H1 (cell line): Measurements from ENCODE around the gene JDP2. TPM values are rescaled to one million over a fixed set of nuclear protein-coding genes. Genes with fewer than 3 reads are reported as not detected.

Experiments used
- CTCF ChIA-PET: fragments of 300-600 bp; sonication (Branson Sonifier 250); formaldehyde crosslinking; loops from one replicate; lab custom pipeline; 2021; ENCODE audit not compliant: partially characterized antibody; lab: Charles Lee
- POLR2A ChIA-PET: fragments of 300-600 bp; sonication (Branson Sonifier 250); formaldehyde crosslinking; loops from one replicate; lab custom pipeline; 2021; ENCODE audit warnings: inconsistent platforms; ENCODE audit not compliant: partially characterized antibody; lab: Charles Lee
- DNase-seq, 2 experiments: peaks; one replicate each; pipeline versions ENCODE4 v3.0.0 to v3.0.0-alpha.2; 2010 to 2022; ENCODE audit warnings: low spot score in 2 of 2, low read depth in 1 of 2, mixed read lengths in 1 of 2
- FAIRE-seq: peaks from 2 replicates; lab custom pipeline; 2011; peaks lifted over from hg19 to GRCh38; lab: Jason Lieb, UNC
- H2AFZ ChIP-seq: 2 replicates; pipeline ENCODE4 v1.8.1; 2012; ENCODE audit warnings: low read length, inconsistent platforms
- H2AK5ac ChIP-seq: 2 replicates; pipeline ENCODE4 v1.6.1; 2013; ENCODE audit warnings: low read depth, low read length
- H2BK120ac ChIP-seq: replicated peaks from 2 replicates; pipeline ENCODE3; 2013; ENCODE audit warnings: low read depth, low read length, inconsistent platforms
- H2BK12ac ChIP-seq: 2 replicates; pipeline ENCODE4 v1.6.1; 2013; ENCODE audit warnings: low read depth, low read length
- H2BK15ac ChIP-seq: 2 replicates; pipeline ENCODE4 v1.6.1; 2013; ENCODE audit warnings: low read length
- H2BK20ac ChIP-seq: 2 replicates; pipeline ENCODE4 v1.6.1; 2013; ENCODE audit warnings: low read length
- H2BK5ac ChIP-seq: 2 replicates; pipeline ENCODE4 v1.6.1; 2013; ENCODE audit warnings: low read depth, low read length
- H3K14ac ChIP-seq: 2 replicates; pipeline ENCODE4 v1.6.1; 2013; ENCODE audit warnings: inconsistent platforms; ENCODE audit not compliant: insufficient read length
- H3K18ac ChIP-seq: 2 replicates; pipeline ENCODE4 v1.6.1; 2013; ENCODE audit warnings: low read length; ENCODE audit errors: extremely low read depth
- H3K23ac ChIP-seq: 2 replicates; pipeline ENCODE4 v1.6.1; 2013; ENCODE audit warnings: inconsistent platforms; ENCODE audit not compliant: insufficient read length
- H3K23me2 ChIP-seq: 2 replicates; pipeline ENCODE4 v1.6.1; 2013; ENCODE audit warnings: low read depth, low read length
- H3K27ac ChIP-seq: 2 replicates; pipeline ENCODE4 v1.6.1; 2011; ENCODE audit warnings: low read depth, low read length, inconsistent platforms
- H3K27me3 ChIP-seq, 4 experiments: replicated peaks in 1 of 4; 1 replicate in 1 of 4; 2 replicates in 3 of 4; pipeline versions ENCODE4 v1.6.1 to v1.8.1; 2011 to 2013; ENCODE audit warnings: low read length in 3 of 4, mild to moderate bottlenecking in 3 of 4, inconsistent platforms in 2 of 4, mixed read lengths in 2 of 4, moderate library complexity in 1 of 4; ENCODE audit not compliant: control insufficient read depth in 3 of 4, insufficient read depth in 3 of 4; ENCODE audit errors: extremely low read depth in 1 of 4
- H3K36me3 ChIP-seq, 4 experiments: 2 replicates each; pipeline versions ENCODE4 v1.6.1 to v1.8.1; 2011 to 2013; ENCODE audit warnings: mild to moderate bottlenecking in 4 of 4, low read length in 3 of 4, moderate library complexity in 2 of 4, control low read depth in 1 of 4, inconsistent platforms in 1 of 4; ENCODE audit not compliant: insufficient read depth in 4 of 4, control insufficient read depth in 2 of 4
- H3K4ac ChIP-seq: replicated peaks from 2 replicates; pipeline ENCODE3; 2013; ENCODE audit warnings: low read length, low read depth, mixed read lengths, inconsistent platforms; ENCODE audit not compliant: insufficient read length
- H3K4me1 ChIP-seq, 4 experiments: replicated peaks in 1 of 4; 1 replicate in 1 of 4; 2 replicates in 3 of 4; pipeline versions ENCODE4 v1.6.1 to v1.8.1; 2011 to 2013; ENCODE audit warnings: low read length in 3 of 4, inconsistent platforms in 2 of 4, mixed read lengths in 1 of 4; ENCODE audit not compliant: insufficient read depth in 4 of 4, control insufficient read depth in 3 of 4
- H3K4me2 ChIP-seq, 2 experiments: 2 replicates each; pipeline versions ENCODE4 v1.6.1 to v1.8.1; 2011 to 2013; ENCODE audit warnings: low read depth in 2 of 2, low read length in 2 of 2, control low read depth in 1 of 2, inconsistent platforms in 1 of 2, mild to moderate bottlenecking in 1 of 2; ENCODE audit not compliant: insufficient read depth in 1 of 2
- H3K4me3 ChIP-seq, 4 experiments: fragments of 200-600, 300-600 bp in 1 of 4; sonication (generic), shearing (Covaris generic), sonication (Bioruptor Twin) in 1 of 4; 2 replicates each; pipeline versions ENCODE4 v1.5.1 to v1.8.1; 2011 to 2016; ENCODE audit warnings: low read length in 4 of 4, low read depth in 3 of 4, control low read depth in 2 of 4, inconsistent platforms in 2 of 4, mild to moderate bottlenecking in 2 of 4, mixed read lengths in 1 of 4, moderate library complexity in 1 of 4; ENCODE audit not compliant: insufficient read depth in 2 of 4; ENCODE audit errors: extremely low read depth in 1 of 4
- H3K56ac ChIP-seq: replicated peaks from 2 replicates; pipeline ENCODE3; 2013; ENCODE audit warnings: low read depth, mild to moderate bottlenecking, mixed read lengths, low read length, inconsistent platforms; ENCODE audit not compliant: insufficient read length
- H3K79me1 ChIP-seq: 2 replicates; pipeline ENCODE4 v1.6.1; 2013; ENCODE audit warnings: low read depth, low read length, control low read depth
- H3K79me2 ChIP-seq, 2 experiments: 2 replicates each; pipeline versions ENCODE4 v1.6.1 to v1.8.1; 2012 to 2013; ENCODE audit warnings: low read length in 2 of 2, mild to moderate bottlenecking in 2 of 2, inconsistent platforms in 1 of 2; ENCODE audit not compliant: insufficient read depth in 2 of 2, control insufficient read depth in 1 of 2
- H3K9ac ChIP-seq, 4 experiments: replicated peaks in 1 of 4; 1 replicate in 1 of 4; 2 replicates in 3 of 4; pipeline versions ENCODE4 v1.6.1 to v1.8.1; 2011 to 2013; ENCODE audit warnings: low read depth in 3 of 4, low read length in 3 of 4, control low read depth in 2 of 4, mild to moderate bottlenecking in 2 of 4, moderate library complexity in 2 of 4, inconsistent platforms in 1 of 4; ENCODE audit errors: extremely low read depth in 1 of 4
- H3K9me3 ChIP-seq, 2 experiments: 2 replicates each; pipeline versions ENCODE4 v1.6.1 to v1.8.1; 2012 to 2013; ENCODE audit warnings: mild to moderate bottlenecking in 2 of 2, moderate library complexity in 2 of 2, control low read depth in 1 of 2, inconsistent platforms in 1 of 2, low read depth in 1 of 2, low read length in 1 of 2, mixed read lengths in 1 of 2; ENCODE audit not compliant: insufficient read depth in 2 of 2
- H4K20me1 ChIP-seq, 2 experiments: replicated peaks in 1 of 2; 2 replicates each; pipeline versions ENCODE3 to v1.8.1; 2011 to 2013; ENCODE audit warnings: inconsistent platforms in 2 of 2, low read length in 2 of 2, mild to moderate bottlenecking in 1 of 2; ENCODE audit not compliant: insufficient read depth in 2 of 2, control insufficient read depth in 1 of 2
- H4K5ac ChIP-seq: 2 replicates; pipeline ENCODE4 v1.6.1; 2013; ENCODE audit warnings: low read length, low read depth, mixed read lengths, inconsistent platforms; ENCODE audit not compliant: insufficient read length
- H4K8ac ChIP-seq: 2 replicates; pipeline ENCODE4 v1.8.0; 2013; ENCODE audit warnings: mild to moderate bottlenecking, moderate library complexity, low read length, inconsistent platforms; ENCODE audit not compliant: insufficient read depth; ENCODE audit errors: extremely low read depth
- H4K91ac ChIP-seq: replicated peaks from 2 replicates; pipeline ENCODE3; 2013; ENCODE audit warnings: low read length, mixed read lengths, inconsistent platforms; ENCODE audit not compliant: insufficient read length
- CBX8 ChIP-seq: fragments of 300-800, 300-1000 bp; sonication (generic); IDR thresholded peaks from 2 replicates; pipeline ENCODE4 v1.7.1; 2016; ENCODE audit warnings: low read depth, low read length, borderline replicate concordance
- CHD2 ChIP-seq: IDR thresholded peaks from 2 replicates; pipeline ENCODE4 v1.6.1; 2012; ENCODE audit warnings: low read length, improper control_type of control experiment
- HDAC2 ChIP-seq, 2 experiments: fragments of 300-600 bp in 1 of 2; sonication (generic) in 1 of 2; IDR thresholded peaks; 2 replicates each; pipeline ENCODE4 v1.6.1; 2011 to 2012; ENCODE audit warnings: low read depth in 2 of 2, low read length in 2 of 2, mild to moderate bottlenecking in 2 of 2, moderate library complexity in 2 of 2, borderline replicate concordance in 1 of 2, inconsistent platforms in 1 of 2
- MAFK ChIP-seq: IDR thresholded peaks from 2 replicates; pipeline ENCODE4 v1.6.1; 2012; ENCODE audit warnings: low read depth, mild to moderate bottlenecking, improper control_type of control experiment, low read length
- TBP ChIP-seq: IDR thresholded peaks from 2 replicates; pipeline ENCODE4 v1.6.1; 2011; ENCODE audit warnings: low read depth, low read length, improper control_type of control experiment
- polyA plus RNA-seq, 7 experiments: library from polyadenylated mRNA; depleted of rRNA in 3 of 7; stranded (reverse) in 5 of 7; unstranded in 2 of 7; fragments of >200 nt in 5 of 7; fragments of 200-250 nt in 2 of 7; gene quantifications; 1 replicate in 5 of 7; 2 replicates in 1 of 7; 4 replicates in 1 of 7; pipeline versions ENCODE4 v1.2.1 to v1.2.3, GENCODE V29; 2011 to 2013; ENCODE audit warnings: missing spikeins in 2 of 7, mixed read lengths in 2 of 7
- total RNA-seq: library from RNA; stranded (reverse); fragmentation: NEBNext Ultra II Directional; extraction: Animal tissue kit (Norgen Biotek cat#: 25700); gene quantifications from 2 replicates; pipeline ENCODE4 v1.2.1, GENCODE V29; 2021
- TF ChIP-seq, protein P1 (sequence below): IDR thresholded peaks from 2 replicates; pipeline ENCODE4 v1.6.1; 2011; ENCODE audit warnings: low read length, improper control_type of control experiment

Gene JDP2
- total and polyA plus RNA-seq, 2 of the 8 experiments (the other 6 are each of a cell fraction or from before 2014, with no cell fraction given): 8.9 to 27.2 TPM

DNA sequence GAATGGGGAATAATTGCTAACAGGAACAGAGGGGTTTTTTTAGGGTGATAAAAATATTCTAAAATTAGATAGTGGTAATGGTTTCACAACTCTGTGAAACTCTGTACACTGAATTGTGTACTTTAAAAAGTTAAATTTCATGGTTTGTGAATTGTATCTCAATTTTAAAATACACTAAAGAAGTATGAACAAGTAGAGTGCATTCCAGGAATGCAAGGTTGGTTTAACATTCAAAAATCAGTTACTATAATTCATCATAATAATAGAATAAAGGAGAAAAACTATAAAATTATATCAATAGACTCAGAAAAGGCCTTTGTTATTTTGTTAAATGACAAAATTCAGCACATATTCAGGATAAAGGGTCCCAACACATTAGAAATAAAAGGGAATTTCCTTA lies 83.4 kb downstream of the JDP2 start:
- CTCF ChIA-PET: interaction anchor here (0.5 to 5.5 kb wide), 5 partner anchors 8 to 57 kb away, joined by 3 to 27 read pairs (median 4); no protein-coding TSS in a partner anchor

More for the DNA sequence above, 83.4 kb downstream of the JDP2 start:
- Histone ChIP-seq H3K9ac (no peak overlapping the region), H2BK5ac (no peak overlapping the region), H3K79me1 (no peaks in the 10 kb centered on the region), H3K36me3 (no peaks in the 10 kb centered on the region), H2BK12ac (no peak overlapping the region), H3K4me1 (peaks cover 0 to 4% (median 1%) of the 10 kb centered on the region in 4 experiments; a peak in 1 of 7 replicates), H2AFZ (no peak overlapping the region), H4K91ac (no peak overlapping the region), H4K8ac (no peak overlapping the region), H4K20me1 (no peaks in the 10 kb centered on the region), H3K14ac (no peak overlapping the region), H3K56ac (no peak overlapping the region), H2BK120ac (no peak overlapping the region), H3K79me2 (no peaks in the 10 kb centered on the region), H3K9me3 (no peaks in the 10 kb centered on the region), H3K23ac (no peak overlapping the region), H3K27ac (no peak overlapping the region), H2AK5ac (no peak overlapping the region), H3K18ac (no peak overlapping the region), H3K4ac (no peak overlapping the region), H2BK15ac (no peak overlapping the region), H3K27me3 (no peaks in the 10 kb centered on the region), H2BK20ac (no peak overlapping the region), H3K23me2 (no peaks in the 10 kb centered on the region), H3K4me2 (no peak overlapping the region), H4K5ac (no peak overlapping the region), H3K4me3 (no peak overlapping the region)
- POLR2A ChIA-PET: no interaction called here
- no peak for FAIRE-seq
- TF ChIP-seq MAFK (no peak), TBP (no peak), CHD2 (no peak), CBX8 (no peak), HDAC2 (IDR thresholded peaks at IDR 0.05; ENCODE audit: borderline replicate concordance in 1 of 2, low read depth in 2 of 2, low read length in 2 of 2) (no peak)
- TF ChIP-seq, protein P1, sequence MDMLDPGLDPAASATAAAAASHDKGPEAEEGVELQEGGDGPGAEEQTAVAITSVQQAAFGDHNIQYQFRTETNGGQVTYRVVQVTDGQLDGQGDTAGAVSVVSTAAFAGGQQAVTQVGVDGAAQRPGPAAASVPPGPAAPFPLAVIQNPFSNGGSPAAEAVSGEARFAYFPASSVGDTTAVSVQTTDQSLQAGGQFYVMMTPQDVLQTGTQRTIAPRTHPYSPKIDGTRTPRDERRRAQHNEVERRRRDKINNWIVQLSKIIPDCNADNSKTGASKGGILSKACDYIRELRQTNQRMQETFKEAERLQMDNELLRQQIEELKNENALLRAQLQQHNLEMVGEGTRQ: no peak
- DNase-seq: no peak
